H9 (cell line): ENCODE results near the gene MFN2. TPM values are rescaled to one million over a fixed set of nuclear protein-coding genes. Genes with fewer than 3 reads are reported as not detected.

Source experiments
- DNase-seq: peaks from one replicate; pipeline ENCODE4 v3.0.0-alpha.2; 2017
- H2AFZ ChIP-seq: one replicate; pipeline ENCODE4 v1.6.1; 2013; ENCODE audit warnings: mild to moderate bottlenecking, low read length, control low read depth, moderate library complexity
- H2AK5ac ChIP-seq: 2 replicates; pipeline ENCODE4 v1.6.1; 2013; ENCODE audit warnings: low read length, control low read depth, mixed read lengths; ENCODE audit not compliant: insufficient read length
- H2BK120ac ChIP-seq: one replicate; pipeline ENCODE4 v1.6.1; 2013; ENCODE audit warnings: low read depth, mild to moderate bottlenecking, low read length, control low read depth, inconsistent platforms; ENCODE audit not compliant: poor library complexity, severe bottlenecking
- H2BK12ac ChIP-seq: 2 replicates; pipeline ENCODE4 v1.6.1; 2013; ENCODE audit warnings: low read length, control low read depth, mixed read lengths, low read depth; ENCODE audit not compliant: insufficient read length
- H2BK15ac ChIP-seq: 2 replicates; pipeline ENCODE4 v1.6.1; 2013; ENCODE audit warnings: low read depth, low read length, control low read depth
- H2BK20ac ChIP-seq: one replicate; pipeline ENCODE4 v1.6.1; 2013; ENCODE audit warnings: low read depth, mild to moderate bottlenecking, low read length, control low read depth, inconsistent platforms; ENCODE audit not compliant: poor library complexity, severe bottlenecking
- H2BK5ac ChIP-seq: 2 replicates; pipeline ENCODE4 v1.6.1; 2013; ENCODE audit warnings: low read length, control low read depth, mixed read lengths; ENCODE audit not compliant: insufficient read length
- H3K14ac ChIP-seq: 2 replicates; pipeline ENCODE4 v1.6.1; 2013; ENCODE audit warnings: low read length, control low read depth; ENCODE audit not compliant: insufficient read depth
- H3K18ac ChIP-seq: 2 replicates; pipeline ENCODE4 v1.6.1; 2013; ENCODE audit warnings: low read depth, mild to moderate bottlenecking, mixed read lengths, low read length, control low read depth; ENCODE audit not compliant: insufficient read length
- H3K23ac ChIP-seq: 2 replicates; pipeline ENCODE4 v1.6.1; 2013; ENCODE audit warnings: low read length, control low read depth, mixed read lengths, low read depth; ENCODE audit not compliant: insufficient read length
- H3K23me2 ChIP-seq: 2 replicates; pipeline ENCODE4 v1.6.1; 2013; ENCODE audit warnings: low read depth, mild to moderate bottlenecking, mixed read lengths, low read length, control low read depth; ENCODE audit not compliant: insufficient read length, poor library complexity, severe bottlenecking
- H3K27ac ChIP-seq: 2 replicates; pipeline ENCODE4 v1.5.1; 2013; ENCODE audit warnings: low read length, control low read depth, mixed read lengths, low read depth; ENCODE audit not compliant: insufficient read length
- H3K27me3 ChIP-seq: 2 replicates; pipeline ENCODE4 v1.6.1; 2013; ENCODE audit warnings: low read length, control low read depth, inconsistent platforms; ENCODE audit not compliant: insufficient read depth
- H3K4ac ChIP-seq: 2 replicates; pipeline ENCODE4 v1.6.1; 2013; ENCODE audit warnings: low read depth, mild to moderate bottlenecking, control low read depth, inconsistent platforms, low read length, moderate library complexity
- H3K4me1 ChIP-seq: 2 replicates; pipeline ENCODE4 v1.6.1; 2013; ENCODE audit warnings: low read length, control low read depth, inconsistent platforms; ENCODE audit not compliant: insufficient read depth
- H3K4me2 ChIP-seq: 2 replicates; pipeline ENCODE4 v1.6.1; 2013; ENCODE audit warnings: low read length, control low read depth, mixed read lengths; ENCODE audit not compliant: insufficient read length, insufficient read depth
- H3K56ac ChIP-seq: 2 replicates; pipeline ENCODE4 v1.6.1; 2013; ENCODE audit warnings: low read depth, mild to moderate bottlenecking, mixed read lengths, low read length, control low read depth; ENCODE audit not compliant: insufficient read length
- H3K79me1 ChIP-seq: 2 replicates; pipeline ENCODE4 v1.6.1; 2013; ENCODE audit warnings: low read depth, mild to moderate bottlenecking, moderate library complexity, low read length, control low read depth, inconsistent platforms; ENCODE audit not compliant: insufficient read depth, poor library complexity, severe bottlenecking
- H3K79me2 ChIP-seq: 2 replicates; pipeline ENCODE4 v1.6.1; 2013; ENCODE audit warnings: low read length, control low read depth, inconsistent platforms; ENCODE audit not compliant: insufficient read depth
- H3K9ac ChIP-seq: 2 replicates; pipeline ENCODE4 v1.6.1; 2013; ENCODE audit warnings: low read length, control low read depth, mixed read lengths; ENCODE audit not compliant: insufficient read length; ENCODE audit errors: extremely low read depth
- H3K9me3 ChIP-seq: one replicate; pipeline ENCODE4 v1.6.1; 2013; ENCODE audit warnings: low read depth, low read length, inconsistent platforms; ENCODE audit not compliant: control insufficient read depth
- H3T11ph ChIP-seq: one replicate; pipeline ENCODE4 v1.6.1; 2013; ENCODE audit warnings: mild to moderate bottlenecking, low read length, control low read depth, inconsistent platforms
- H4K20me1 ChIP-seq: one replicate; pipeline ENCODE4 v1.6.1; 2013; ENCODE audit not compliant: control insufficient read depth, insufficient read length, insufficient read depth
- H4K5ac ChIP-seq: 2 replicates; pipeline ENCODE4 v1.6.1; 2013; ENCODE audit warnings: low read depth, mild to moderate bottlenecking, mixed read lengths, low read length, control low read depth; ENCODE audit not compliant: insufficient read length
- H4K8ac ChIP-seq: replicated peaks from 2 replicates; pipeline ENCODE4 v1.6.1; 2013; ENCODE audit warnings: low read length, control low read depth, mixed read lengths, low read depth; ENCODE audit not compliant: insufficient read length
- H4K91ac ChIP-seq: 2 replicates; pipeline ENCODE4 v1.6.1; 2013; ENCODE audit warnings: low read depth, mild to moderate bottlenecking, moderate library complexity, mixed read lengths, low read length, control low read depth; ENCODE audit not compliant: insufficient read length
- H3K27ac Mint-ChIP-seq, 3 experiments: 2 replicates in 2 of 3; 3 replicates in 1 of 3; pipeline ENCODE4 v1.8.0; 2020 to 2021; ENCODE audit warnings: mixed read lengths in 3 of 3, mild to moderate bottlenecking in 1 of 3, moderate library complexity in 1 of 3
- H3K27me3 Mint-ChIP-seq: 2 replicates; pipeline ENCODE4 v1.8.0; 2021; ENCODE audit warnings: low read depth, mild to moderate bottlenecking, moderate library complexity, mixed read lengths
- H3K36me3 Mint-ChIP-seq, 3 experiments: 2 replicates in 2 of 3; 3 replicates in 1 of 3; pipeline ENCODE4 v1.8.0; 2020 to 2021; ENCODE audit warnings: low read depth in 3 of 3, mixed read lengths in 3 of 3; ENCODE audit not compliant: insufficient read depth in 1 of 3
- H3K4me1 Mint-ChIP-seq, 2 experiments: 2 replicates each; pipeline ENCODE4 v1.8.0; 2020; ENCODE audit warnings: mixed read lengths in 2 of 2
- H3K4me3 Mint-ChIP-seq, 2 experiments: 2 replicates in 1 of 2; 3 replicates in 1 of 2; pipeline ENCODE4 v1.8.0; 2020 to 2021; ENCODE audit warnings: mild to moderate bottlenecking in 2 of 2, mixed read lengths in 2 of 2, moderate library complexity in 1 of 2
- H3K9me3 Mint-ChIP-seq, 2 experiments: 2 replicates in 1 of 2; 3 replicates in 1 of 2; pipeline ENCODE4 v1.8.0; 2020; ENCODE audit warnings: mild to moderate bottlenecking in 2 of 2, mixed read lengths in 2 of 2, moderate library complexity in 1 of 2
- WGBS: extraction: QIAGEN DNeasy Blood & Tissue Kit; methylation state at CpG from one replicate; pipeline ENCODE4 v1.1.7; 2013; ENCODE audit warnings: missing lambda C conversion rate, low lambda C conversion rate, mixed read lengths; ENCODE audit not compliant: insufficient read length; ENCODE audit errors: extremely low coverage; 5-methylcytosine and 5-hydroxymethylcytosine counted together
- total RNA-seq: library from RNA; stranded (reverse); gene quantifications from 2 replicates; pipeline ENCODE4 v1.2.1, GENCODE V29; 2021
- TF ChIP-seq, protein P1 (sequence below): fragments of 200-600 bp; sonication (generic); conservative IDR thresholded peaks from 3 replicates; pipeline ENCODE4 v1.8.0; 2021; ENCODE audit warnings: antibody characterized with exemption, mild to moderate bottlenecking

The MFN2 gene
- total RNA-seq, 1 experiment from 2014 or later, result 61.4 TPM

DNA sequence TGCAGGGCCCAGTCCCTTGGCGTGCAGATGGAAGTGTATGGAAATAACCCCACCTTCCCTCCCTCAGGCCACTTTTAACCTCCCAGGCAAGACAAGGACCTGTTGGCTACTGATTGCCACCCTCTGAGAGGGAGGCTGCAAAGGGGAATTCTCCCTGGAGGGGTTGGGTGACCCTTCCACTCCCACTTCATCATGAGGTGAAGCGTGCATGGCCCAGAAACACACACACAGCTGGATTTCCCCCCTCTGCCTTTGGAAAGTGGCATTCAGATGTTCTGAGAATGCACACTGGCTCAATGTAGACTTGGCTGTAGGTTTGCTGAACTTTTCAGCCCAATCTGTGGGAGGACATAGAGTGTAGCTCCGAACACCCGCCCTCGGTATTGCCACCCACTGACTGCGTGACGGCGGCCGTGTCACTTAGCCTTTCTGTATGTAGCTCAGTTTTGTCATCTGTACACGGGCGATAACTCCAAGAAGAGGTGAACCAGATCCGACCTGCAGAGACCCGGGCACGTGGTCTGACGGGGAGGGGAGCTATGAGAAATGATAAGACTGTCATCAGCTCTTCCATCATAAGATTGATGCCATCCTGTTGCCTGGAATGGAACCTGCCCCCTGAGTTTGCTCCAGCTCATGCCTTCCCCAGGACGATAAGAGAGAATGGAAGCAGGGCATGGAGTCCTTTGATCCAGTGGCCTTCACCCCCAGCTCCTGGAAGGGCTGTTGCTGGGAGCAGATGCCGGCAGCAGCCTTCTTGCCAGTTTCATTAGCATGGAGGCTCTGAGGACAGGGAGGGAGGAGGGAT is 58.3 kb downstream of the MFN2 start:
- Histone ChIP-seq H3K4me2 (no peak overlapping the region), H3K4ac (no peak overlapping the region), H4K5ac (no peak overlapping the region), H2BK20ac (no peak overlapping the region), H4K91ac (no peak overlapping the region), H3K23ac (no peak overlapping the region), H2BK5ac (no peak overlapping the region), H3K9ac (no peak overlapping the region), H3K9me3 (no peaks in the 10 kb centered on the region), H3K27ac (no peak overlapping the region), H3K27me3 (no peaks in the 10 kb centered on the region), H3K79me1 (no peaks in the 10 kb centered on the region), H3K79me2 (no peaks in the 10 kb centered on the region), H3T11ph (no peak overlapping the region), H3K23me2 (no peaks in the 10 kb centered on the region), H2BK15ac (no peak overlapping the region), H2AK5ac (no peak overlapping the region), H3K4me1 (no peaks in the 10 kb centered on the region), H4K8ac (no peak overlapping the region), H2BK12ac (no peak overlapping the region), H4K20me1 (no peaks in the 10 kb centered on the region), H3K56ac (no peak overlapping the region), H2AFZ (no peak overlapping the region), H3K18ac (no peak overlapping the region), H2BK120ac (no peak overlapping the region), H3K14ac (no peak overlapping the region; the same call in 1 of the 2 replicates)
- DNase-seq, result no peak
- Mint-ChIP-seq H3K4me1 (peaks cover 2 to 5% of the 10 kb centered on the region in 2 experiments; a peak in 1 of 4 replicates), H3K27ac (peak overlapping the region in 1 of 3 experiments; percentile 14; a peak in 2 of 7 replicates), H3K27me3 (peaks cover 2% of the 10 kb centered on the region; the same call in 1 of the 2 replicates), H3K4me3 (no peak overlapping the region), H3K36me3 (no peaks in the 10 kb centered on the region), H3K9me3 (peaks cover 2 to 4% of the 10 kb centered on the region in 2 experiments; a peak in 2 of 5 replicates)
- TF ChIP-seq, protein P1, sequence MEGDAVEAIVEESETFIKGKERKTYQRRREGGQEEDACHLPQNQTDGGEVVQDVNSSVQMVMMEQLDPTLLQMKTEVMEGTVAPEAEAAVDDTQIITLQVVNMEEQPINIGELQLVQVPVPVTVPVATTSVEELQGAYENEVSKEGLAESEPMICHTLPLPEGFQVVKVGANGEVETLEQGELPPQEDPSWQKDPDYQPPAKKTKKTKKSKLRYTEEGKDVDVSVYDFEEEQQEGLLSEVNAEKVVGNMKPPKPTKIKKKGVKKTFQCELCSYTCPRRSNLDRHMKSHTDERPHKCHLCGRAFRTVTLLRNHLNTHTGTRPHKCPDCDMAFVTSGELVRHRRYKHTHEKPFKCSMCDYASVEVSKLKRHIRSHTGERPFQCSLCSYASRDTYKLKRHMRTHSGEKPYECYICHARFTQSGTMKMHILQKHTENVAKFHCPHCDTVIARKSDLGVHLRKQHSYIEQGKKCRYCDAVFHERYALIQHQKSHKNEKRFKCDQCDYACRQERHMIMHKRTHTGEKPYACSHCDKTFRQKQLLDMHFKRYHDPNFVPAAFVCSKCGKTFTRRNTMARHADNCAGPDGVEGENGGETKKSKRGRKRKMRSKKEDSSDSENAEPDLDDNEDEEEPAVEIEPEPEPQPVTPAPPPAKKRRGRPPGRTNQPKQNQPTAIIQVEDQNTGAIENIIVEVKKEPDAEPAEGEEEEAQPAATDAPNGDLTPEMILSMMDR, result no peak
- WGBS, result no CpG with 5 or more reads among the region's 17 CpGs
